Cardiac muscle cell (in vitro differentiated cells and primary cell): ENCODE data around the gene BACH1. TPM values are rescaled to one million over a fixed set of nuclear protein-coding genes. Genes with fewer than 3 reads are reported as not detected.

Experiments used
- DNase-seq, 2 donors: peaks; one replicate each; pipeline versions ENCODE4 v3.0.0 to v3.0.0-alpha.2; 2010 to 2017; ENCODE audit warnings: low read depth in 1 of 2, low spot score in 1 of 2
- H3K27ac ChIP-seq: fragments of 200-600 bp; sonication (generic); 2 replicates; pipeline ENCODE4 v1.5.1; 2016
- H3K27me3 ChIP-seq: fragments of 200-600 bp; sonication (generic); 2 replicates; pipeline ENCODE4 v1.6.0; 2016; ENCODE audit warnings: control low read depth
- H3K36me3 ChIP-seq: fragments of 200-600 bp; sonication (generic); 2 replicates; pipeline ENCODE4 v1.5.1; 2016; ENCODE audit warnings: control low read depth
- H3K4me1 ChIP-seq: fragments of 200-600 bp; sonication (generic); 2 replicates; pipeline ENCODE4 v1.8.1; 2017; ENCODE audit warnings: low read depth, mild to moderate bottlenecking, mixed run types
- H3K4me3 ChIP-seq: fragments of 200-600 bp; sonication (generic); 2 replicates; pipeline ENCODE4 v1.5.1; 2016; ENCODE audit warnings: mild to moderate bottlenecking
- H3K9me3 ChIP-seq: fragments of 200-600 bp; sonication (generic); 2 replicates; pipeline ENCODE4 v1.5.1; 2017; ENCODE audit warnings: low read depth, mild to moderate bottlenecking, control low read depth
- polyA plus RNA-seq: library from polyadenylated mRNA; unstranded; fragments of >200 nt; fragmentation: Nextera tagmentation; extraction: Ambion mirVana; gene quantifications from 2 replicates; pipeline ENCODE4 v1.2.1, GENCODE V29; 2016
- total RNA-seq: library from RNA; depleted of rRNA; stranded (reverse); fragments of >200 nt; gene quantifications from 2 replicates; pipeline ENCODE4 v1.2.3, GENCODE V29; 2016
- TF ChIP-seq, protein P1 (sequence below): IDR thresholded peaks from 2 replicates; pipeline ENCODE4 v1.5.1; 2012; ENCODE audit warnings: low read depth, mild to moderate bottlenecking, low read length

Gene BACH1
- total and polyA plus RNA-seq, 2 experiments from 2014 or later = 17.2 to 32.3 TPM

DNA sequence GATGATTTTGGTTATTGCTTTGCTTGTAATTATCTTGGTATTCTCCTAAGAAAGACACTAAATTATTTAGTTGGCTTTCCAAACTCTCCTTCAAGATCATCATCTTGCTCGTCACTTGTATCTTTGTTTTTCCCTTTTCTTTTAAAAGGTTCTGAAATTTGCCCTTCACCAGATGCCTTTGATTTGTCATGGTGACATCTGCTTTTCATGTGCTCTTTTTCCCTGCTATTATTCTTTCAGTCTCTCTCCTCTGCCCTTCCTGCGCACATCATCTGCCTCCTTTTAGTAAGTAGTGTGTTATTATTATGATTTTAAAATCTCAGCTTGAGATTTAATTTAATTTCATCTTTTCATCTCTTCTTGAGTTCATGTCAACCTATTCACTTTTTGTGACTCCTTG is 92.1 kb downstream of the BACH1 start:
- H3K27me3 ChIP-seq = no peaks in the 10 kb centered on the region
- H3K36me3 ChIP-seq = no peaks in the 10 kb centered on the region
- H3K4me1 ChIP-seq = no peaks in the 10 kb centered on the region
- no peak overlapping the region for H3K4me3 ChIP-seq
- H3K27ac ChIP-seq = no peak overlapping the region
- no peaks in the 10 kb centered on the region for H3K9me3 ChIP-seq
- DNase-seq = no peak
- TF ChIP-seq, protein P1, sequence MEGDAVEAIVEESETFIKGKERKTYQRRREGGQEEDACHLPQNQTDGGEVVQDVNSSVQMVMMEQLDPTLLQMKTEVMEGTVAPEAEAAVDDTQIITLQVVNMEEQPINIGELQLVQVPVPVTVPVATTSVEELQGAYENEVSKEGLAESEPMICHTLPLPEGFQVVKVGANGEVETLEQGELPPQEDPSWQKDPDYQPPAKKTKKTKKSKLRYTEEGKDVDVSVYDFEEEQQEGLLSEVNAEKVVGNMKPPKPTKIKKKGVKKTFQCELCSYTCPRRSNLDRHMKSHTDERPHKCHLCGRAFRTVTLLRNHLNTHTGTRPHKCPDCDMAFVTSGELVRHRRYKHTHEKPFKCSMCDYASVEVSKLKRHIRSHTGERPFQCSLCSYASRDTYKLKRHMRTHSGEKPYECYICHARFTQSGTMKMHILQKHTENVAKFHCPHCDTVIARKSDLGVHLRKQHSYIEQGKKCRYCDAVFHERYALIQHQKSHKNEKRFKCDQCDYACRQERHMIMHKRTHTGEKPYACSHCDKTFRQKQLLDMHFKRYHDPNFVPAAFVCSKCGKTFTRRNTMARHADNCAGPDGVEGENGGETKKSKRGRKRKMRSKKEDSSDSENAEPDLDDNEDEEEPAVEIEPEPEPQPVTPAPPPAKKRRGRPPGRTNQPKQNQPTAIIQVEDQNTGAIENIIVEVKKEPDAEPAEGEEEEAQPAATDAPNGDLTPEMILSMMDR = no peak

- no peak overlapping the region for H3K27ac ChIP-seq
- H3K4me1 ChIP-seq = no peaks in the 10 kb centered on the region
- H3K9me3 ChIP-seq = no peaks in the 10 kb centered on the region
- H3K36me3 ChIP-seq = no peaks in the 10 kb centered on the region
- no peaks in the 10 kb centered on the region for H3K27me3 ChIP-seq
- no peak overlapping the region for H3K4me3 ChIP-seq
- DNase-seq = no peak
- TF ChIP-seq, protein P1 = no peak
Observed at GRCh38 chr21:29394051-29394450, 95.3 kb downstream of the BACH1 start.

Other genes starting within 250 kb of the BACH1 start
- 147 and 160 TPM in 2 replicates for gene CCT8, start 225.3 kb upstream of the BACH1 start, total RNA-seq
- 198 and 216 TPM in 2 replicates for gene CCT8, start 225.3 kb upstream of the BACH1 start, polyA plus RNA-seq
- gene MAP3K7CL, start 168.3 kb upstream of the BACH1 start, total RNA-seq = 0.07 and 0.12 TPM in 2 replicates
- not detected in 2 replicates for gene MAP3K7CL, start 168.3 kb upstream of the BACH1 start, polyA plus RNA-seq